ENCODE results near the gene KRTAP10-6.
"Not testable (repeated sequence)": the region's sequence is repeated elsewhere in the genome, so short reads cannot be mapped to it uniquely, and the experiment has no call there.

KRTAP10-6 gene

DNA sequence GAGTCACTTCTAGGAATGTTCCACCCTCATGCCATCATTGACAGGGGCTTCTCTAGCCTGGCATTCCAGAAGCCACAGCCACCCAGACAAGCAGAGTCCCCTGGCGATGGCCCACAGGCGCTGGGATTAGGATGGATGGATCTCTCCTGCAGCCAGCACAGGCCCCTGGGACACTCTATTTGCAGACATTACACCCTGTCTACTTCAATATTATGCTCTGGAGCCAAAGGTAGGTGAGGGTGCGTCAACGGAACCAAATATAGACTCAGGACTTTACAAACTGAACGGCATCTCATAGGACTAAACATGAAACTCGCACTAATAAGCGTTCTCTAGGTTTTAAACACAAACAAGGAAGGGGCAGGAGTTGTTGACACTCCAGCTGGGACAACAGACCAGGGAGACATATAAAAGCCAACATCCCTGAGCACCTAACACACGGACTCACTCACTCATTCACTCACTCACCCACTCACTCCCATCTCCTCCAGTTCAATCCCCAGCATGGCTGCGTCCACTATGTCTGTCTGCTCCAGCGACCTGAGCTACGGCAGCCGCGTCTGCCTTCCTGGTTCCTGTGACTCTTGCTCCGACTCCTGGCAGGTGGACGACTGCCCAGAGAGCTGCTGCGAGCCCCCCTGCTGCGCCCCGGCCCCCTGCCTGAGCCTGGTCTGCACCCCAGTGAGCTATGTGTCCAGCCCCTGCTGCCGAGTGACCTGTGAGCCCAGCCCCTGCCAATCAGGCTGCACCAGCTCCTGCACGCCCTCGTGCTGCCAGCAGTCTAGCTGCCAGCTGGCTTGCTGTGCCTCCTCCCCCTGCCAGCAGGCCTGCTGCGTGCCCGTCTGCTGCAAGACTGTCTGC, 8.0 kb upstream of the KRTAP10-6 start, which contains the start of gene KRTAP10-7:
KRTAP10-7 (plus strand) TSS at position 480 of the 861 bp plus-strand sequence; CDS start at position 505, 25 bp downstream.
- FAIRE-seq; DNase-seq (ENCODE audit: insufficient read length, low spot score): not testable (repeated sequence)

DNA sequence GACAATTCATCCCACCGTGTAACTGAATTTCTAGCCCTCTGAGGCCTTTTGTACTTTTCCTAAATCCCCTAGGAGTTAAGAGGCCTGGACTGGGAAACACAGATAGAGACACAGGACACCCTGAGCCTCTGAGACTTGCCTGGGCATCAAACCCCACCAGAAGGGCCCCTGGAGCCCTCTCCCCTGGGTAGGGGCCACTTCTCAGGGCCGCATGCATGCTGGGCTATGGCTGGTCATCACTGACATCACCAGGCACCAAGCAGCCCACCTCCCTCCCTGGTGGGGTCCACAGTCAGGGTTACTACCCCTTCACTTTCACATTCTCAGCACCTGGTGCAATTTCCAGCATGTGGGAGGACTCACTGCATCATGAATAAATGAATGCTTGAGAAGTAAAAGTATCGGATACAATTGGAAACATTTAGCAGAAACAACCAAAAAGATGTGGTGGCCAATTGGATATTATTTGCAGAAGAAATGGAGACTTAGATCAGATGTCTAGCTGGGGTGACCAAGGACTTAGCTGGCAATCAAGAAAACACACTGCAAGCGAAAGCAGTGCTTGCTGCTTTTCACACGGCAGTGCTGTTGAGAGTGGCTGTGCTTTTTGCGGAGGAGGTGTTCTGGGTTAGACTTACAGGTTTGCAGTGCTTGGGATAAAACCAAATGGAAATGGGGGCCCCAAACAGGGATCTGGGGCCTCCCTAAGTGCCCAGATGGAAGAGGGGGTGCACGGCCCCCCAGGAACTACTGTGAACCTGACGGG, 7.1 kb upstream of the KRTAP10-6 start:
- FAIRE-seq (no peak), DNase-seq (ENCODE audit: insufficient read length, low spot score) (no peak)

DNA sequence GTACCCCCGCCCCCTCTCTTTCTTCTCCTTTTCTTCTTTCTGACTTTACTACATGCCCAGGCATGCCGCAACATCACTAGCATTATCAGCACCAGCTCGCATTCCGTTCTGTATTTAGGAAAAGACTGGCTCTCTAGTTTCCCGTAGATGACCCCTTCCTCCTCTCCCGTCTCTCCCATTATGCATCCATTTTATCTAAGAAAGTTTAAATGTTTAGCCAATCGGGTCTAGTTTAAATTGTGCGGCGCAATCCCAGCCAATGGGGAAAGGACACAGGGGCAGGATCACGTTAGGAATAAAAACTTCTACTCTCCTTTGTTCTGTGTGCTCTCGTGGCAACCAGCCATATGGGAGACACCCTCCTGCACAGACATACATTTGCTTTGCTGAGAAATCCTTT, 5.8 kb upstream of the KRTAP10-6 start:
- DNase-seq (ENCODE audit: insufficient read length, low spot score) (no peak), FAIRE-seq (no peak)

DNA sequence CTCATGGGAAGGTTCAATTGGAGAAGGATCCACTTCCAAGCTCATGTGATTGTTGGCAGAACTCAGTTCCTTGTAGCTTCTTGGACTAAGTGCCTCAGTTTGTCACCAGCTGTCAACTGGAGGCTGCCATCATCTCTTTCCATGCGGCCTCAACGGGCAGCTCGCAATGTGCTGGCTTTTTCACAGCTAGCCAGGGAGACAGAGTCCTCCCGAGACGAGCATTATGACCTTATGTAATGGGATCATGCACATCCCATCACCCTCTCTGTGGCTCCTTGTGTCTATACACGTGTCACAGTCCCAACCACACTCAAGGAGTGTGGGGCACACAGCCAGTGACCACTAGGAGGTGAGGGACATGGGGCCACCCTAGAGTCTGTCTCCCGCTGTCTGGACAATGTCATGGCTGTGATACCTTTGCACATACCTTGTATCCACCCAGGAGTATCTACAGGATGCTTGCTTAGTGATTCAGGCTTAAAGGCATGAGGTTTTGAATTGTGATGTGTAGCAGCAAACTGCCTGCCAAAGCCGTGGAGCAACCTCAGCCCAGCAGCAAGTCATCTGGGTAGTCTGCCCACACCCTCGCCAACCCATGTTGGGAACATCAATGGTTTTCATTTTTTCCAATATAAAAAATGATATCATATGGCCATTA, 3.9 kb upstream of the KRTAP10-6 start:
- FAIRE-seq (no peak), DNase-seq (ENCODE audit: insufficient read length, low spot score) (no peak)

DNA sequence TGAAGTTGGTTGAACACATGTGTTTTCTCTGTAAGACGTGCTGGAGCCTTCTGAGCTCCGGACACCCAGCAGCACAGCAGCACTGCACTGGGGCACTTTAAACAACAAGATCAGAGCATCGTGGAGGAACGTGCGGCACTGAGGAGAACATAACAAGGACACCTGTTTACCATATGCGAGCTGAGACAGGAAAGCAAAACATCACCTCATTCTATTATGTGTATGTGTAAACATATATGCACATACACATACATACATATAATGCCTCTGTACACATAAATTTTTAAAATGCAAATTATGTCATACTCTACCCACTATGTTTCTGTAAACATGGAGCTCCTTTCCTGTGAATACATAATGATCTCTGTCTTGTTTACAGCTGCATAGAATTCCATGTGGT, 3.2 kb upstream of the KRTAP10-6 start:
- FAIRE-seq (no peak), DNase-seq (ENCODE audit: insufficient read length, low spot score) (no peak)

DNA sequence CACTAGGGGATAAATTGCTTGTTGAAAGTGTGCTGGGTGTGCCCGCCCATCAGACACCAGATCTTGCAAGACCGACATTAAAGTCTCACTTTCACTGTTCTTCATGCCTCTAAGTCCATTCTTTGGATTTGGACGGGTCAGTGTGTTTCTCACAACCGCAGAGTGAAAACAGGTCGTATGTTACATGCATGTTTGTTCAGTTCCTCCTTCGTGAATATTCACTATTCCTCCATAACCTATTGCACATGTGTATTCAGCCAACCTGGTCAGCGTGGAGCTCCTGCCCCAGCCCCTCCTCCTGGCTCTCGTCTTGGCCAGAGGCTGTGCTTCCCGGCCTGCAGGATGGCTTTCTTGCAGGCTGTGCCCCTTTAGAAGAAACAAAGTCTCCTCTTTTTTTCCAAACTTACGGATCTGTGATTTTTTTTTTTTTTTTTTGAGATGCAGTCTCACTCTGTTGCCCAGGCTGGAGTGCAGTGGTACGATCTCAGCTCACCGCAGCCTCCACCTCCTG, 2.2 kb upstream of the KRTAP10-6 start:
- DNase-seq (ENCODE audit: insufficient read length, low spot score), result no peak
- no peak for FAIRE-seq

DNA sequence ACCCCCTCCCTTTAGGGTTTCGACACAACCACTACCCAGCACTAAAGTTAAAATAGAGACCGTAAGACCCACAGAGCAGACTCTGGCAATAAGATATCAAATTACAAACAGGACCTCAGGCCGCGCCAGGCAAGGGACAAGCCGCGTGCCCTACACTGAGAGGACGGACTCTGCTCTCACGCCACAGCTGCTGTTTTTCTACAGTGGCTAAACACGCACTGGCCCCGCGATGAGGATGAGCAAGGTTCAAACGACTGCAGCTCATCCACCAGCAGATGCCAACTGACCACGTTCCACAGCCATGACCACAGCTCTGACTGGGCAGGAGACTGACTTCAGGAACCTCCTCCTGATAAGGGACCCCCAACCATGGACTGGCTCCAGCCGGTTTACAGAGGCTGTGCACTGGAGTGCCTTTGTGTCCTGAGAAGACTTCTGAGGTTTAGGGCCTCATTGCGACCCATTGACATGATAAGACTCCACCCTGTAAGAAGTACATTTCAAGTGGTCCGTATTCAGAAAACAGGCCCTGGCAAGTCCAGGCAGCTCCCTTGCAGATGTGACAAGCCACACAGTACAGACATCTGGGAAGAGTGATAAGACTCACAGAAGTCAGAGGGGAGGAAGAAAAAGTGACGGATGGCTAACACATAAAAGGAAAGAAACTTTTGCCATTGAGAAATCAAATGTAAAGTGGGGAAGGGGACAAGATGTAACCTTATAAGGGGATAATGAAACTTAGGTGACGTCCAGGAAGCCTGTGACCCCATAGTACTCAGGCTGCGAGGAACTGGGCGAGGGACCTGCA, 1.5 kb upstream of the KRTAP10-6 start:
- FAIRE-seq (no peak), DNase-seq (ENCODE audit: insufficient read length, low spot score) (no peak)

DNA sequence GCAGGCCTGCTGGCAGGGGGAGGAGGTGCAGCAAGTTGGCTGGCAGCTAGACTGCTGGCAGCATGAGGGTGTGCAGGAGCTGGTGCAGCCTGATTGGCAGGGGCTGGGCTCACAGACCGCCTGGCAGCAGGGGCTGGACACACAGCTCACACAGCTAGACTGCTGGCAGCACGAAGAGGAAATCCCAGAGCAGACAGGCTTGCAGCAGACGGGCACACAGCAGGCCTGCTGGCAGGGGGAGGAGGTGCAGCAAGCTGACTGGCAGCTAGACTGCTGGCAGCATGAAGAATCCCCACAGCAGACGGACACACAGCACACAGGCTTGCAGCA, 539 bp downstream of the KRTAP10-6 start:
- not testable (repeated sequence) for DNase-seq (ENCODE audit: insufficient read length, low spot score); FAIRE-seq

DNA sequence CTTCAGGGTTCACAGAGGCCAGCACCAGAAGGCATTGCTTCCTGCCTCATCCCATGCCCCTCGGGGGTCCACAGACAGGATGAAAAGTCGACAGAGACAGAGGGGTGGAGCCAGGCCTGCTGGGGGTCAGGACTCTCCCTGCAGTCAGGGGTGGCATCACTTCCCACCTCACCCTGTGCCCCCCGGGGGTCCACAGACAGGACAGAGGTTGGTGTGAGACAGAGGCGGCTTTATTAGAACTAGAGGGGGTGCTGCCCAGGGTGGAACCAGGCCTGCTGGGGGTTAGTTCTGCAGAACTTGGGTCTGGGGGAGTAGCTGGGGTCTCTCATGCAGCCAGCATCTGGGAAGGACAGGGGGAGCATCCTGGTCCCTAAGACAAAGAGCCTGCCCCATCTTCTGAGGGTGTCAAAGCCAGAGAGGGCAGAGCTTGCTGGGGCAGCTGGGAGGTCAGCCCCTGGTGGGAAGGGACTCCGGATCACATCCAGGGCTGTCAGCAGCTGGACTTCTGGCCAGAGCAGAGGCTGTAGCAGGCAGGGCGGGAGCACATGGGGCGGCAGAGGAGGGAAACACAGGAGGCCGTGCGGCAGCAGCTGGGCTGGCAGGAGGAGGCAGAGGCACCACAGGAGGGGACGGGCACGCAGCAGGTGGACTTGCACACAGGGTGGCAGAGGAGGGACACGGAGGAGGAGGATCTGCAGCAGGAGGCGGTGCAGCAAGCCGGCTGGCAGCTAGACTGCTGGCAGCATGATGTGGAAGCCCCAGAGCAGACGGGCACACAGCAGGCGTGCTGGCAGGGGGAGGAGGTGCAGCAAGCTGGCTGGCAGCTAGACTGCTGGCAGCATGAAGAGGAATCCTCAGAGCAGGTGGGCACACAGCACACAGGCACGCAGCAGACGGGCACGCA, 1.2 kb downstream of the KRTAP10-6 start:
- DNase-seq (ENCODE audit: insufficient read length, low spot score); FAIRE-seq: not testable (repeated sequence)

DNA sequence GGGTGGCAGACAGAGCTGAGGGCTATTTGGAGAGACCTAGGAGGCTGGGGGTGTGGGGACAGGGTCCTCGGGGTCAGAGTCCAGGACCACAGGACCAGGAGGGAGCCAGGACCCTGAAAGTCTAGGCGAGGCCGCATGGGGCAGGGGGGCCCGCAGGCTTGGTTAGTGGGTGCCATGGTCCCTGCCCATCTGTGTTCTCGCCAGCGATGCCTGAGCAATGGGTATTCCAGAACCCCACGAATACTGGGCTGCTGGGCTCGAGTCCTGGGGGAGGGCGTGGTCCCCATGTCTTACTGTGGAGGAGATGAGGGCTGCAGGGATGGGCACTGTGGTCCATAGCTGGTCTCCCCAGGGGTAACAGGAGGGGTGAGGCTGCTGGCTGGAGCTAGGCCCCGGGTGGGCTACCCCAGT, 2.0 kb downstream of the KRTAP10-6 start:
- no peak for DNase-seq (ENCODE audit: insufficient read length, low spot score)
- no peak for FAIRE-seq

DNA sequence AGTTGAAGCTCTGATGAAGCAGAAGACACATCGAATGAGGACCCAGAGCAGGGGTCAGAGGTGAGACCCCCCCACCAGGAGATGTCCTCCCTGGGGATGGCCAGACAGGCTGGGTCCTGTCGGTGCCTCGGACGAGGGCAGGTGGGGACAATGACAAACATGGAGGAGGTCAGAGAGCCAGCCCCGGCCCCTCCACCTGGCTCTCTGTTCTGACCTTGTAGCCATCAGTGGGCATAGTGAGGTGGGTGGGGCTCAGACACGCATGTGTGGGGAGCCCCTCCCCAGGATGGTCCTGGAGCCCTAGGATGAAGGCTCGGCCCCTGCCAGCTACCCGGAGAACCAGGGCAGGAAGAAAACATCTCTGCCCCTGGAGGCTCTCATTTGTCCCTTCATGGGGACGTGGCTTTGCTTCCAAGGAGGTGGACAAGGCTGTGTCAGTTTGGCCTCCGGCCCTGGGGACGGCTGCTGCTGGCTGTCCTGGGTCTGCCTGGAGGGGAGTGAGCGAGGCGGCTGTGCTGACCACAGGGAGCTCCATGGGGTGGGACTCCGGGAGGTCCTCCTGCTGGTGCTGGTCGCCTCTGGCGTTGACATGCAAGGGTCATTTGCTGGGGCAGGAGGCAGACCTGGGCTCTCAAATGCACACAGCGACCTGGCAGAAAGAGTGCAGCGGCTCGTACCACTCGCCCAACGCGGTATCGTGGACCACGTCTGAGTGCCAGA, 2.6 kb downstream of the KRTAP10-6 start:
- DNase-seq (ENCODE audit: insufficient read length, low spot score), result no peak
- no peak for FAIRE-seq

DNA sequence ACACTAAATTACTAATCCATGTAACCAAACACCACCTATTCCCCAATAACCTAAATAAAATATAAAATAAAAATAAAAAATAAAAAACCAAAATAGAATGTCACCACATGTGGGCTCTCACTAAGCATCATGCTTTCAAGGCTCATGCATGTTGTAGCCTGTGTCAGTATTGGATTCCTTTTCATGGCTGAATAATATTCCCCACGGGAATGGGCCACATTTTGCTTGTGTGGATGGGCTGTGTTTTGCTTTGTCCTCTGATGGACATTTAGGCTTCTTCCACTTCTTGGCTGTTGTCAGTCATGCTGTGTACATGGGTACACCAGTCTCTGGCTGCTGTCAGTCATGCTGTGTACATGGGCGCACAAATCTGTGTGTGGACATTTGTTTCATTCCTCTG, 3.2 kb downstream of the KRTAP10-6 start:
- FAIRE-seq, result no peak
- no peak for DNase-seq (ENCODE audit: insufficient read length, low spot score)

DNA sequence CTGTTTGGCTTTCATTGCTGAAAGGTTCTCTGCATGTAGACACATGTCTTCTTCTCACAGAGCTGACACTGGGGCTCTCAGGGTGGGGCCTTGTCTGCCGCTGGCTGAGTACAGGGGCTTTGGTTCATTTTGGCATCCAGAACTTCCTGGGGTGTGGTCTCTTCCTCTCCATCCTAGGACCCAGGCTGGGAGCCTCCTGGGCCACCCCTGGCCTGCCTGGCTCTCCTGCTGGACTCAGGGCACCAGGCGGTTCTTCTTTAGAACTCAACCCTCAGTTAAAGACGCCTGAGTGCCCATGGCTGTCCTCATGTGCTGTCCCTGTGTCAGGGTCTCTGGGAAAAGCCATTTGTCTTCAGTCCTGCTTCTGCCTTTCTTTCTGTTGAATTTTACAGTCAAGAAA, 6.4 kb downstream of the KRTAP10-6 start:
- DNase-seq (ENCODE audit: insufficient read length, low spot score) (no peak), FAIRE-seq (no peak)

DNA sequence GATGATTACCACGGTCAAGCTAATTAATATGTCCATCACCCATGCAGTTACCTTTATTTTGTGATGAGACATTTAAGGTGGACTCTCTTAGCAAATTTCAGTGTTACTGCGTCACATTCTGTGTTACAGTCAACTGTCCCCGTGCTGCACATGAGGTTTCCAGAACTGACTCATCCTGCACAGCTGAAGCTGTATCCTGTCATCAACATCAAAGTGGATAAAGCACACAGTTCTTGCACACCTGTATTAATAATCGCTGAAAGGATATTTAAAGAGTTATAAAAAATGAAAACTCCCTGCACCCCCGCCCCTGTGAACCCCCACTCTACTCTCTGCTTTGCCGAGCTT, 8.5 kb downstream of the KRTAP10-6 start:
- FAIRE-seq, result no peak

DNA sequence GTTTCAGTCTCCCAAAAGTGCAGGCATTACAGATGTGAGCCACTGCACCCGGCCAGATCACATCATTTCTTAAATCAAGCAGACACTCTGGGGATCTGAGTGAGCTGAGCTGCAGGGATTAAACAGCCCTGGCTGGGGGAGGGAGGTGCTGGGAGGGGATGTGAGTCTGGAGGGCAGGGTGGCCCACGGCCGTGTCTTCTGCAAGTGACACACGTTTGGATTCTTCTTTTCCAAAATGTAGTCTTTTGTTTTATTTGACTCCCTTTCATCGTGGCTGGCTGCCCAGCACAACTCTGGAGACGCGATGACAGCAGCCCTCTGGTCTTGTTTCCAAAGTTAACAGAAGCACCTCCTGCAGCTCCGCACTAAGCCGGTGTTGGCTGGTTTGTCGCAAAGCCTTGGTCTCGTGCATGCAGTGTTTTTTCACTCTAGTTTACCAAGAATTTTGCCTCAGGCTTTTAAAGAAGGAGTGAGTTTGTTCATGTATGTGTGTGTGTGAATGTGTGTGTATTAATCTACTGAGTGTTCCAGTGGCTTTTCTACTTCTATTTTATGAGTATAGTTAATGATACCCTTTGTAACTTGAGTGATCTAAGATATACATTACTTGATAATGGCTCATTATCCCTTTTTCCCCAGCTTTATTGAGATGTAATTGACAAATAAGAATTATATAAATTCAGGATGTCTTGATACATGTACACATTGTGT, 9.1 kb downstream of the KRTAP10-6 start:
- FAIRE-seq, result no peak

More for the DNA sequence above, 8.5 kb downstream of the KRTAP10-6 start:
- no peak for DNase-seq (ENCODE audit: insufficient read length, low spot score)

DNA sequence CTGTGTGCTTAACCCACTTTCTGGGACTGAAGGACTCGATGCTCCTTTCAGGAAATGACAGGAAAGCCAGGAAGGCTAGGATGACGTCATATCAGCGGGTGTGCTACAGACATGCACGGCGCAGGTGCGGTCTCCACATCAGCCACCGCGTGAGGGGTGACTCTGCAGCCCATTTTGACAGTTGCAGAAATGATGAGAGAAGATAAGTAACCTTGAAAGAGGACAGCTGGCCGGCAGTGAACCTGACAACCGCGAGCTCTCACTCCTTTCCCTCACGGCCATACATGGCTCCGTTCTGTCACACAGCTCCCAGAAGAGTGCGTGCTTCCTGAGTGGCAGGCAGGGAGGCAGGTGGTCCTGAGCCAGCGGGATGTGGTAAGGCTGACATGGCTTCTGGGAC, 10.2 kb downstream of the KRTAP10-6 start:
- DNase-seq (ENCODE audit: insufficient read length, low spot score), result no peak
- no peak for FAIRE-seq

More for the DNA sequence above, 9.1 kb downstream of the KRTAP10-6 start:
- no peak for DNase-seq (ENCODE audit: insufficient read length, low spot score)

DNA sequence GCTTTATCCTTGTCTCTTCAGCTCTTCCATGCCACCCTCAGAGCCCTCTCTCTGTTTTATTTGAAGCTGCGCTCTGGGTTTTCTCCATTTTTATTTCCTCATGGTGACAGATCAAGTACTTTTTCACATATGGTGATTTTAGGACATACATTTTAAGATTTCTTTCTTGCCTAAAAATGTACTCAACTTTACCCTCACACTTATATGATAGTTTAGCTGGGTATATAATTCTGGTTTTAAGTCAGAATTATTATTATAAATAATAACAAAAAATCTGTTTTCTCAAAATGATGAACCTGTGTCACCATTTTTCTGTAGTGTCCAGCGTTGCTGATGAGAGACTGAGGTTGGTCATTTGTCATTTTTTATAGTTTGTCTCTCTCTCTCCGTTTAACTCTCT, 11.1 kb downstream of the KRTAP10-6 start:
- no peak for DNase-seq (ENCODE audit: insufficient read length, low spot score)
- no peak for FAIRE-seq

DNA sequence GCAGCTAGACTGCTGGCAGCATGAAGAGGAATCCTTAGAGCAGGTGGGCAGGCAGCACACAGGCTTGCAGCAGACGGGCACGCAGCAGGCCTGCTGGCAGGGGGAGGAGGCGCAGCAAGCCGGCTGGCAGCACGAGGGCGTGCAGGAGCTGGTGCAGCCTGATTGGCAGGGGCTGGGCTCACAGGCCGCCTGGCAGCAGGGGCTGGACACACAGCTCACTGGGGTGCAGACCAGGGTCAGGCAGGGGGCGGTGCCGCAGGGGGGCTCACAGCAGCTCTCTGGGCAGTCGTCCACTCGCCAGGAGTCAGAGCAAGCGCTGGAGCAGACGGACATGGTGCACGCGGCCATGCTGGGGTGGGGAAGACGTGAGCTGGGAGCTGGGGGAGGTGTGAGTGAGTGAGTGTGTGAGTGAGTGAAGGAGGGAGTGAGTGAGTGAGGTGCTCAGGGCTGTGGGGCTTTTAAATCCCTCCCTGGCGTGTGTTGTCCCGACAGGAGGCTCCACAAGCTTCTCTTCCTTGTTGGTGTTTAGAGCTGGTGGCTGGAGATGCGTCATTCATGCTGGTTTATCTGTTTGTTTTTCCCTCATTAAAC, 12.0 kb downstream of the KRTAP10-6 start, which contains the start of gene KRTAP10-5:
KRTAP10-5 (minus strand) TSS at position 374 of the 591 bp plus-strand sequence; CDS start at position 348, 26 bp downstream.
- not testable (repeated sequence) for FAIRE-seq

More for the DNA sequence above, 12.0 kb downstream of the KRTAP10-6 start, which contains the start of gene KRTAP10-5:
- not testable (repeated sequence) for DNase-seq (ENCODE audit: insufficient read length, low spot score)
